ENCODE data around the gene GLI1.
A peak's percentile ranks its signal among the peaks of the same experiment; 100 is the strongest.
"Not testable (repeated sequence)": the region's sequence is repeated elsewhere in the genome, so short reads cannot be mapped to it uniquely, and the experiment has no call there.

Gene GLI1

DNA sequence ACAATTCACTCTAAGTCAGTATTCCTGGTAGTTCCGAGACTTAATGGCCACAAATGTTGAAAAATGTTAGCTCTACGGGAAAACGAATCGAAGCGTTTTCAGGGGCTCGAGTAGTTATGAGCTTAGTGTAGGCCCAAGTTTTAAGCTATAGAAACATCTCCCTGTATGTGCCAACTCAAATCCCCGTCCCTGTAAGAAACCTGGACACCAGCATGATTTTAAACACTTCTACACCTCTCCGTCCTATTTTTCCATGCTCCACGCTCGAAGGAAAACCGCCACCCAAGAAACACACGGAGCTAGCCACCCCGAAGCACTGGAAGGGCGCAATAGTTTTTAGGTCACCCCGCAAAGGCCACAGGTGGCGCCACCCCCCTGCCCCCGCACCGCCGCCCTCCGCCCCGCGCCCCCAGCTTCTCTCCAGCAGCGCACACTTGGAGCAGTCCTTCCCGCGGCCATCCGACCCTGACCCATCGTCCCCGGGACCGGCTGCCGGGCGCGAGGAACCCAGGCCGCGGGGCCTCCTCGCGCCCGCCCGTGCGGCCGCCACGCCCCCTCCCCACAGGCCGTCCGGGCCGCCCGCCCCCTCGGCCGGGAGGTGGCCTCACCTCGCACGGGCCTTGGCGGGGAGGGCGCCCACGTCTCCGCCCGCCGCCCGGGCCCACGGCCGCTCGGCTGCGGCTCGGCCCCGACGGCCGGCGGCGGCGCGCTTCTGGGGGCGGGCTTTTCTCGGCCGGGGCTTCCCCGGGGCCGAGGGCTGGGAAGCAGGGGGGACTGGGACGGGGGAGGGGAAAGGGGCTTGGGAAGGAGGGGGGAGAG, 29.3 kb upstream of the GLI1 start:
- TF ChIP-seq POLR2AphosphoS5 (IDR thresholded peaks at IDR 0.05; ENCODE audit: low read depth, low read length), result no peak; the same call in 1 of the 2 replicates
- no peak; the same call in 1 of the 2 replicates for TF ChIP-seq POLR2A (IDR thresholded peaks at IDR 0.05; ENCODE audit: low read depth, low read length)
- TF ChIP-seq TAF1 (IDR thresholded peaks at IDR 0.05; ENCODE audit: borderline replicate concordance, low read depth, low read length), result no peak
- FAIRE-seq (peak; percentile 57), DNase-seq (ENCODE audit: insufficient read length) (no peak)

DNA sequence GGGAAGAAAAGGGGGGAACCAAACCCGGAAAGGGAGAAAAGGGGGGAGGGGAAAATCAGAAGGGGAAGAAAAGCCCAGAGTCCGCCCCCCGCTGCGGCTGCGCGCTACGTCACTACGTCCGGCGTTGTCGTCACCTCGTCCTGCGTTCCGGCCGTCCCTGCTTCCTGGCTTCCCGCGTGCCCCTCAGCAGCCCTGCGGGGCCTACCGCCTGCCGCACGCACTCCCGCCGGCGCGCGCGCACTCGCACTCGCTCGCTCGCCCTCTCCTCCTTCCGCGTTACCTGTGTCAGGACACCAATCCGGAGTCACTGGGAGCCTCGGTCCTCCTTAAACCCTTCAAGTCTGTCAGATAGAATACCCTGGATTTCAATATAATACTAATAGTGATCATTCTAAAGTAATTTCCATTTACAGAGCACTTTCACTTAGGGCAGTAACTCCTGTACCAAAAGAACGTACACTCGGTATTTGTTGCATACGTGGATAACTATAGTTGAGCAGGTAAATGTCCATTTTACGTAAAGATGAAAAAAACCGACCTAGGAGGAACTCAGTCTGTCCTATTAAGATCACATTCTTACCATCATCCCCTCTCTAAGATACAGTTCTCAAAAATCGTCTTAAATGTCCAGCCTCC, 28.5 kb upstream of the GLI1 start, which contains the start of gene R3HDM2:
Gene R3HDM2, minus strand, starts transcription at position 113 of the 636 bp plus-strand sequence. CDS start 120,615 bp downstream, outside the sequence.
- DNase-seq (ENCODE audit: insufficient read length), result peak; percentile 93
- TF ChIP-seq TAF1 (IDR thresholded peaks at IDR 0.05; ENCODE audit: borderline replicate concordance, low read depth, low read length), result 0 out of 2 replicates have a peak, but pooled peaks have one; percentile 46
- TF ChIP-seq POLR2AphosphoS5 (IDR thresholded peaks at IDR 0.05; ENCODE audit: low read depth, low read length), result peak; percentile 92
- peak; percentile 91 for TF ChIP-seq POLR2A (IDR thresholded peaks at IDR 0.05; ENCODE audit: low read depth, low read length)
- peak; percentile 99 for FAIRE-seq

DNA sequence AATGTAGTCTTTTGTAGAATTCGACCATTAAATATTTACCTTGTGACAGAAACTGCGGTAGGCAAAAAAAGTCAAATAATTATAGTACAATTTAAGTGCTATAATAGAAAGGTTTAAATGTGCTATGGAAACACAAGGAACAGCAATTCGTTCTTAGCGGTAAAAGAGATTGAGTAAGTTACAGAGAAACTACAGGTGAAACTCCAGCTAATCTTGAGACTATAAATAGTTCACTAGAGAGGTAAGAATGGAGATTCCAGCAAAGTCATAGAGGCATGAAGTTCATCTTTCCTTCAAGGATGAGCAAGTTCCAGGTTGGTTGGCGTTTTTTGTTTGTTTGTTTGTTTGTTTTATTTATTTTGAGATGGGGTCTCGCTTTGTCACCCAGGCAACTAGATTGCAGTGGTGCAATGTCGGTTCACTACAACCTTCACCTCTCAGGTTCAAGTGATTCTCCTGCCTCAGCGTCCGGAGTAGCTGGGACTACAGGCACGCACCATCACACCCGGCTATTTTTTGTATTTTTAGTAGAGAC, 27.9 kb upstream of the GLI1 start:
- TF ChIP-seq POLR2AphosphoS5 (IDR thresholded peaks at IDR 0.05; ENCODE audit: low read depth, low read length) (no peak), POLR2A (IDR thresholded peaks at IDR 0.05; ENCODE audit: low read depth, low read length) (no peak), TAF1 (IDR thresholded peaks at IDR 0.05; ENCODE audit: borderline replicate concordance, low read depth, low read length) (no peak)
- FAIRE-seq (no peak), DNase-seq (ENCODE audit: insufficient read length) (no peak)

DNA sequence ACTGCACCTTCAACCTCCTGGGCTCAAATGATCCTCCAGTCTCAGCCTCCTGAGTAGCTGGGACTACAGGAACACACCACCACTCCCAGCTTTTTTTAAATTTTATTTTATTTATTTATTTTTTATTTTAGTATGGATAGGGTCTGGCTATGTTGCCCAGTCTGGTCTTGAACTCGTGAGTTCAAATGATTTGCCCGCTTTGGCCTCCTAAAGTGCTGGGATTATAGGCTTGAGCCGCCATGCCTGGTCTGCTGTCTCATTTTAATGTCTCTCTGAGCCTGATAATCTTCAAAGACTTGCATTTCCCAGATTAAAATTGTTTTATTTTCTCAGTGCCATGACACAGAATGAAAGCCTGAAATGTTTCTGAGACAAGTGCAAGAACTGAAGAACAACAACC, 26.2 kb upstream of the GLI1 start:
- TF ChIP-seq POLR2A (IDR thresholded peaks at IDR 0.05; ENCODE audit: low read depth, low read length) (no peak), POLR2AphosphoS5 (IDR thresholded peaks at IDR 0.05; ENCODE audit: low read depth, low read length) (no peak), TAF1 (IDR thresholded peaks at IDR 0.05; ENCODE audit: borderline replicate concordance, low read depth, low read length) (no peak)
- FAIRE-seq (no peak), DNase-seq (ENCODE audit: insufficient read length) (no peak)

DNA sequence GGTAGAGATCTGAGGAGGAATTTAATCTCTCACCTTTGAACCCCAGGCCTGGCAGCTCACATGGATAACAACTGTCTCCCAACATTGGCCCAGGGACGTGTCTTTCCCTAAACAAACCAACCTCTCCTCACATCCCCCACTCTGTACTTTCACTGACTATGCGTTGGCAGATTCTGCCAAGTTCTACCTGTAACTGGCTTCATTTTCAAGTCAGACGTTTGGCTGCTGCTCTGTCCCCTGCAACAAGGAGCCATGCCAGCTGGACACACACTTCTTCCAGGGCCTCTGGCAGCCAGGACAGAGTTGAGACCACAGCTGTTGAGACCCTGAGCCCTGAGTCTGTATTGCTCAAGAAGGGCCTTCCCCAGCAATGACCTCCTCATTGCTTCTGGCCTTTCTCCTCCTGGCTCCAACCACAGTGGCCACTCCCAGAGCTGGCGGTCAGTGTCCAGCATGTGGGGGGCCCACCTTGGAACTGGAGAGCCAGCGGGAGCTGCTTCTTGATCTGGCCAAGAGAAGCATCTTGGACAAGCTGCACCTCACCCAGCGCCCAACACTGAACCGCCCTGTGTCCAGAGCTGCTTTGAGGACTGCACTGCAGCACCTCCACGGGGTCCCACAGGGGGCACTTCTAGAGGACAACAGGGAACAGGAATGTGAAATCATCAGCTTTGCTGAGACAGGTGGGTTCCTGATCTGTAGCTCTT, 24.9 kb upstream of the GLI1 start, which contains the start of gene INHBC:
Gene INHBC, plus strand, starts transcription at position 268 of the 707 bp plus-strand sequence. Its CDS starts 103 bp downstream, at position 371.
- TF ChIP-seq POLR2A (IDR thresholded peaks at IDR 0.05; ENCODE audit: low read depth, low read length) (no peak), POLR2AphosphoS5 (IDR thresholded peaks at IDR 0.05; ENCODE audit: low read depth, low read length) (no peak), TAF1 (IDR thresholded peaks at IDR 0.05; ENCODE audit: borderline replicate concordance, low read depth, low read length) (no peak)
- DNase-seq (ENCODE audit: insufficient read length), result no peak
- no peak for FAIRE-seq

DNA sequence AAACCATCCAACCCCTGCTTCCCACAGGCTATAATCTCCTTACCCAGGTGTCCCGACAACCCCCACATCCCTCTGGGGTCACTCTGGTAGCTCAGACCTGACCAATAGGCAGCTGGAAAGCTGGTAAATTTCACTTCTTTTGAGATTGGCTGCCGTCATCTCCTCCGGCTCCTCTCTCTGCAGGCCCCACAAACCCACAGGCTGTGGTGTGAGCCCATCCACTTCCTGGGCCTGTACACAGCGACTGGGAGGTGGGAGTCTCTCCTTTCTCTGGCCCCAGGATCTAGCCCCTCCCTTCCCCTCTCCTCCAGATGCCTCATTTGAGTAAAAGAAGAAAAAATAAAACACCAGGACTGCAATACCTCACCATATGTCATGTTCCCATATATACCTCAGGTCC, 24.3 kb upstream of the GLI1 start:
- TF ChIP-seq POLR2A (IDR thresholded peaks at IDR 0.05; ENCODE audit: low read depth, low read length), result no peak
- no peak for TF ChIP-seq POLR2AphosphoS5 (IDR thresholded peaks at IDR 0.05; ENCODE audit: low read depth, low read length)
- no peak for TF ChIP-seq TAF1 (IDR thresholded peaks at IDR 0.05; ENCODE audit: borderline replicate concordance, low read depth, low read length)
- FAIRE-seq (no peak), DNase-seq (ENCODE audit: insufficient read length) (no peak)

DNA sequence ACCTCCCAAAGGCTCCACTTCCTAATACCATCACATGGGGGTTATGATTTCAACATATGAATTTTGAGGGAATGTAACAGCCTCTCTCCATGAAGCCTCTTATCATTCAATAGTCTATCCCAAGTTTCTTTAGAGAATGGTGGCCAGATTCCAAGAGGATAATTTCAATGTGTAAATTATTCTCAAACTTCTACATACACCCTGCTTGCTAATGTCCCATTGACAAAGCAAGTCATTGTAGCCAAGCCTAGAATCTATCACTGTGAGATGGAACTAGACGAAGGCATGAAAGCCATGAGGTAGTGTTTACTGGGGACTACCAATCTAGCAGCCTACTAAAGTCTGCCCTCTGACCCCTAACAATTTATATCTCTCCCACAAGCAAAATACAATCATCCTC, 21.2 kb upstream of the GLI1 start:
- DNase-seq (ENCODE audit: insufficient read length), result no peak
- TF ChIP-seq POLR2A (IDR thresholded peaks at IDR 0.05; ENCODE audit: low read depth, low read length) (no peak), POLR2AphosphoS5 (IDR thresholded peaks at IDR 0.05; ENCODE audit: low read depth, low read length) (no peak), TAF1 (IDR thresholded peaks at IDR 0.05; ENCODE audit: borderline replicate concordance, low read depth, low read length) (no peak)
- FAIRE-seq, result no peak

DNA sequence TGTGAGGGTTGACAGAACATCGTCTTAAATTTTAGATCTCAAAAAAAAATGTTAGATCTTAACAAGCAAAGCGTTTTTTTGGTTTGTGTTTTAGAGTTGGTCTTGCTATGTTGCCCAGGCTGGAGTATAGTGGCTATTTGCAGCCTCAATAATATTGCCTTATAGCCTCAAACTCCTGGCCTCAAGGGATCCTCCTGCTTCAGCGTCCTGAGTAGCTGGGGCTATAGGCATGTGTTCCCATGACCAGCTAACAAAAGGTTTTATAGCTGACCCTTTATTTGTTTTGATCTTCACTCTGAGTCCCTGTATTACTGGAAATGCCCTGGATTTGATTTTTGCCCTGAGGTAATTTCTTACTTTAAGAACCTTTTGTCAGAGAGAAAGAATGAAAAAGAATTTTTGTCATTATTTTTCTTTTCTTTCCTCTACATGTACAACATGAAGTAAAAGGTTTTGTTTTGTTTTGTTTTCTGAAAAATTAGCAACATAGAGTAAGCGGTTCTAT, 19.8 kb upstream of the GLI1 start:
- DNase-seq (ENCODE audit: insufficient read length) (no peak), FAIRE-seq (no peak)
- no peak for TF ChIP-seq TAF1 (IDR thresholded peaks at IDR 0.05; ENCODE audit: borderline replicate concordance, low read depth, low read length)
- no peak for TF ChIP-seq POLR2AphosphoS5 (IDR thresholded peaks at IDR 0.05; ENCODE audit: low read depth, low read length)
- TF ChIP-seq POLR2A (IDR thresholded peaks at IDR 0.05; ENCODE audit: low read depth, low read length), result no peak

DNA sequence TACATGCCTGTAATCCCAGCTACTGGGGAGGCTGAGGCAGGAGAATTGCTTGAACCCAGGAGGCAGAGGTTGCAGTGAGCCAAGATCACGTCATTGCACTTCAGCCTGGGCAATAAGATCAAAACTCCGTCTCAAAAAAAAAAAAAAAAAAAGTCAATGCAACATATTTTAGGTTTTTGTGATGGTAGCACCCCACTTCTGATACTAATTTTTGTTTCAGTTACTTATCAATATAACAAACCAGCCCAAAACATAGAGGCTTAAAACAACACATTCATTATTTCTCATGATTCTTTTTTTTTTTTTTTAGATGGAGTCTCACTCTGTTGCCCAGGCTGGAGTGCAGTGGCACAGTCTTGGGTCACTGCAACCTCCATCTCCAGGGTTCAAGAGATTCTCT, 18.2 kb upstream of the GLI1 start:
- not testable (repeated sequence) for DNase-seq (ENCODE audit: insufficient read length); FAIRE-seq

DNA sequence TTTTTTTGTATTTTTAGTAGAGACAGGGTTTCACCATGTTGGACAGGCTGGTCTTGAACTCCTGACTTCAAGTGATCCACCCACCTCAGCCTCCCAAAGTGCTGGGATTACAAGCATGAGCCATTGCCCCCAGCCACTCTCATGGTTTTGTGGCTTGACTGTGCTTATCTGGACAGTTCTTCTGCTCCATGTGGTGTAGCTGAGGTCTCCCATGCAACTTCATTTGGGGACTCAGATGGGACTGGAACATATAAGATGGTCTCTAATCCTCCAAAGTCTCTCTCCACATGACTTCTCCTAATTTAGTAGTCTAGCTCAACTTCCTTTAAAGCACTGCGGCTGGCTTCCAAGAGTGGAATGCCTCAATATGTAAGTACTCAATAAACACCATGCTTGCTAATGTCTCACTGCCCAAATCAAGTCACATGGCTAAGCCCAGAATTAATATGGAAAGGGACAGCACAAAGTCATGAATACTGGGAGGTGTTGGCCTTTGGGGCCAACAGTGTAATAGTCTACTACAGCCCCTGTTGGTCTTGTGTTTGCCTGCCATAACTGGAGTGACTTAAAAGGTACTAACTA, 17.6 kb upstream of the GLI1 start:
- no peak for DNase-seq (ENCODE audit: insufficient read length)
- TF ChIP-seq POLR2AphosphoS5 (IDR thresholded peaks at IDR 0.05; ENCODE audit: low read depth, low read length) (no peak), POLR2A (IDR thresholded peaks at IDR 0.05; ENCODE audit: low read depth, low read length) (no peak), TAF1 (IDR thresholded peaks at IDR 0.05; ENCODE audit: borderline replicate concordance, low read depth, low read length) (no peak)
- FAIRE-seq, result no peak

DNA sequence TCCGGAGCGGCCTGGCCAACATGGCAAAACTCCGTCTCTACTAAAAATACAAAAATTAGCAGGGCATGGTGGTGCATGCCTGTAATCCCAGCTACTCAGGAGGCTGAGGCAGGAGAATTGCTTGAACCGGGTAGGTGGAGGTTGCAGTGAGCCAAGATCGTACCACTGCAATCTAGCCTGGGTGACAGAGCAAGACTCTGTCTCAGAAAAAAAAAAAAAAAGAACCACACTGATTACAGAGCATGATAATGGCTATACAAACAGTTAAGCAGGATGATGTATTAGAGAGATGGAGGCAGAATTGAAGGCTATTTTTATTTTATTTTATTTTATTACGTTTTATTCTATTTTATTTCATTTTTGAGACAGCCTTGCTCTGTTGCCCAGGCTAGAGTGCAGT, 15.2 kb upstream of the GLI1 start:
- not testable (repeated sequence) for FAIRE-seq; DNase-seq (ENCODE audit: insufficient read length)

Measured in GM12892 (cell line).